Smooth muscle cell (in vitro differentiated cells): Measurements from ENCODE around the gene KCNMB2. TPM values are rescaled to one million over a fixed set of nuclear protein-coding genes. Genes with fewer than 3 reads are reported as not detected.

Experiments
- DNase-seq: peaks from one replicate; lab custom pipeline; 2025; ENCODE audit not compliant: unreplicated experiment; lab: John Stamatoyannopoulos, UW
- H2AFZ ChIP-seq: fragments of 200-600 bp; sonication (generic); 2 replicates; pipeline ENCODE4 v1.6.0; 2016; ENCODE audit warnings: antibody characterized with exemption, low read depth, mild to moderate bottlenecking
- H3F3A ChIP-seq: fragments of 200-600 bp; sonication (generic); 2 replicates; pipeline ENCODE4 v1.6.0; 2017; ENCODE audit warnings: antibody characterized with exemption, low read depth
- H3K27ac ChIP-seq: fragments of 200-600 bp; sonication (generic); 2 replicates; pipeline ENCODE4 v1.5.1; 2016; ENCODE audit warnings: low read depth, mild to moderate bottlenecking
- H3K27me3 ChIP-seq: fragments of 200-600 bp; sonication (generic); 2 replicates; pipeline ENCODE4 v1.6.1; 2016; ENCODE audit warnings: low read depth, mild to moderate bottlenecking
- H3K36me3 ChIP-seq: fragments of 200-600 bp; sonication (generic); 2 replicates; pipeline ENCODE4 v1.5.1; 2016; ENCODE audit warnings: low read depth
- H3K4me1 ChIP-seq: fragments of 200-600 bp; sonication (generic); 2 replicates; pipeline ENCODE4 v1.5.1; 2016; ENCODE audit warnings: low read depth
- H3K4me2 ChIP-seq: fragments of 200-600 bp; sonication (generic); 2 replicates; pipeline ENCODE4 v1.6.0; 2016; ENCODE audit warnings: mild to moderate bottlenecking
- H3K4me3 ChIP-seq: fragments of 200-600 bp; sonication (generic); 2 replicates; pipeline ENCODE4 v1.5.1; 2016; ENCODE audit warnings: mild to moderate bottlenecking
- H3K79me2 ChIP-seq: fragments of 200-600 bp; sonication (generic); 2 replicates; pipeline ENCODE4 v1.6.0; 2016; ENCODE audit warnings: low read depth, mild to moderate bottlenecking
- H3K9ac ChIP-seq: fragments of 200-600 bp; sonication (generic); 2 replicates; pipeline ENCODE4 v1.6.0; 2016; ENCODE audit warnings: low read depth
- H3K9me3 ChIP-seq: fragments of 200-600 bp; sonication (generic); replicated peaks from 2 replicates; pipeline ENCODE4 v1.5.1; 2016; ENCODE audit warnings: low read depth
- H4K20me1 ChIP-seq: fragments of 200-600 bp; sonication (generic); 2 replicates; pipeline ENCODE4 v1.6.0; 2016; ENCODE audit warnings: low read depth
- WGBS: methylation state at CpG from one replicate; pipeline ENCODE4 v1.1.7; 2016; ENCODE audit warnings: low lambda C conversion rate; 5-methylcytosine and 5-hydroxymethylcytosine counted together
- polyA plus RNA-seq: library from polyadenylated mRNA; unstranded; fragments of >200 nt; fragmentation: Nextera tagmentation; extraction: Ambion mirVana; gene quantifications from 2 replicates; pipeline ENCODE4 v1.2.1, GENCODE V29; 2016
- total RNA-seq: library from RNA; depleted of rRNA; stranded (reverse); fragments of >200 nt; gene quantifications from 2 replicates; pipeline ENCODE4 v1.2.3, GENCODE V29; 2014
- TF ChIP-seq, protein P1 (sequence below): fragments of 200-600 bp; sonication (generic); IDR thresholded peaks from 2 replicates; pipeline ENCODE4 v1.5.1; 2017; ENCODE audit warnings: borderline replicate concordance, mild to moderate bottlenecking, antibody characterized with exemption; ENCODE audit not compliant: insufficient read depth, poor library complexity, severe bottlenecking

The KCNMB2 gene
- total and polyA plus RNA-seq, 2 experiments from 2014 or later, result 0.09 TPM; not detected in 1

DNA sequence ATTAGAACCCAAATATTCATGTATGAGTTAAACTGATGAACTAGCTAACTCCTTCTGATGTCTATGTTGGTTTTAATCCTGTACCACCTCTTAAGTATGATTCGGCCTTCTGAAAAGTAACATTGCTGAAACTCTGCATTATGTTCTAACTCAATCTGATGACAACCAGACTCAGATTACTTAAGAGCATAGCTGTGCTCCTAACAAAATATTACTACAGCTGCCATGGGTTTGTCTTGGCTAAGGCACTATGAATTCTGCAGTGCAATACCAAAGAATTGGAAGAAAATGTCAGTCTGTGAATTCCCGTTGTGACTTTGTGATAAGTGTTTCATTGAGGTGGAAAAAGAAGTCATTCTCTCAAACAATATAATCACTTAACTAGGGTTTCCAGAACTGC lies 311.0 kb downstream of the KCNMB2 start:
- H3K4me2 ChIP-seq, result no peak overlapping the region
- no peak overlapping the region for H3K27ac ChIP-seq
- H3K4me3 ChIP-seq, result no peak overlapping the region
- WGBS, result 68% methylated on average over 2 of the region's 2 CpGs
- no peaks in the 10 kb centered on the region for H3K4me1 ChIP-seq
- no peak overlapping the region for H3K9ac ChIP-seq
- H3K36me3 ChIP-seq, result no peaks in the 10 kb centered on the region
- no peaks in the 10 kb centered on the region for H3K9me3 ChIP-seq
- H3F3A ChIP-seq, result no peaks in the 10 kb centered on the region
- no peaks in the 10 kb centered on the region for H3K27me3 ChIP-seq
- H2AFZ ChIP-seq, result no peak overlapping the region
- TF ChIP-seq, protein P1, sequence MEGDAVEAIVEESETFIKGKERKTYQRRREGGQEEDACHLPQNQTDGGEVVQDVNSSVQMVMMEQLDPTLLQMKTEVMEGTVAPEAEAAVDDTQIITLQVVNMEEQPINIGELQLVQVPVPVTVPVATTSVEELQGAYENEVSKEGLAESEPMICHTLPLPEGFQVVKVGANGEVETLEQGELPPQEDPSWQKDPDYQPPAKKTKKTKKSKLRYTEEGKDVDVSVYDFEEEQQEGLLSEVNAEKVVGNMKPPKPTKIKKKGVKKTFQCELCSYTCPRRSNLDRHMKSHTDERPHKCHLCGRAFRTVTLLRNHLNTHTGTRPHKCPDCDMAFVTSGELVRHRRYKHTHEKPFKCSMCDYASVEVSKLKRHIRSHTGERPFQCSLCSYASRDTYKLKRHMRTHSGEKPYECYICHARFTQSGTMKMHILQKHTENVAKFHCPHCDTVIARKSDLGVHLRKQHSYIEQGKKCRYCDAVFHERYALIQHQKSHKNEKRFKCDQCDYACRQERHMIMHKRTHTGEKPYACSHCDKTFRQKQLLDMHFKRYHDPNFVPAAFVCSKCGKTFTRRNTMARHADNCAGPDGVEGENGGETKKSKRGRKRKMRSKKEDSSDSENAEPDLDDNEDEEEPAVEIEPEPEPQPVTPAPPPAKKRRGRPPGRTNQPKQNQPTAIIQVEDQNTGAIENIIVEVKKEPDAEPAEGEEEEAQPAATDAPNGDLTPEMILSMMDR, result no peak
- DNase-seq, result no peak
- no peaks in the 10 kb centered on the region for H4K20me1 ChIP-seq
- no peaks in the 10 kb centered on the region for H3K79me2 ChIP-seq

DNA sequence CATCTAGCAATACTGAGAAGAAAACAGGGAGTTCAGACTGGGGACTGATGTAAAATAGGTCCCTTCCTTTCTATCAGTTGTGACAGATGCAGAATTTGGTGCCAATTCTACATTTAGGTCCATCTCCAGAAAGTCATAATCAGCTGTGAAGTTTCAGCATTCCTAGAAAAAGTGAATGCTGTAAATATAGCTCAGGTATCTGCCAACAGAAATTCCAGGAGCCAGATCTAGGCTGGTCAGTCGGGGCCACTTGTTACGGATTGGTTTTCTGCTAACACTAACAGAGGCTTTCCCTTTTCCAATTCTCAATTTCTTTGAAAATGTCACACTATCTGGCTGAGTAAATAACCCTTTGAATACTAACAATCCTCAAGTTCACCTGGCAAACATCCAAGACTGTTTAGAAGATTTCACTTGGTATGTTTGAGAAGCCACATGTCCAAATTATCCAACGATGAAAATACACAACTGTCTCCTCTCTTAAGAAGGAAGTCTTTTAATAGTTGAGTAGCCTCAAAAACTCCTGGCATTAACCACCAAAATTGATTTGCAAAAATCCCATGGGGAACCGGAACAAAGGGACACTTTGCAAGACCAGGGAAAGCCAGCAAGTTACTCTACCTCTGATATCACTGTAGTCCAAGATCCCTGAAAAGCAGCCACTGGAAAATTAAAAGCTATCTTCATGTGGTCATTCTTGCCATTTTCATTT lies 313.1 kb downstream of the KCNMB2 start:
- Histone ChIP-seq H3K79me2 (no peaks in the 10 kb centered on the region), H3K27me3 (no peaks in the 10 kb centered on the region), H3K9ac (no peak overlapping the region), H4K20me1 (no peaks in the 10 kb centered on the region), H3K4me1 (no peaks in the 10 kb centered on the region), H3K36me3 (no peaks in the 10 kb centered on the region), H3F3A (no peaks in the 10 kb centered on the region), H3K9me3 (no peaks in the 10 kb centered on the region), H2AFZ (no peak overlapping the region), H3K27ac (no peak overlapping the region), H3K4me2 (no peak overlapping the region), H3K4me3 (no peak overlapping the region)
- TF ChIP-seq, protein P1, result no peak
- WGBS, result 30% methylated on average over 4 of the region's 4 CpGs
- DNase-seq, result no peak

- Histone ChIP-seq H3K9me3 (no peaks in the 10 kb centered on the region), H3F3A (no peaks in the 10 kb centered on the region), H3K4me1 (no peaks in the 10 kb centered on the region), H4K20me1 (no peaks in the 10 kb centered on the region), H3K4me3 (no peak overlapping the region), H3K36me3 (no peaks in the 10 kb centered on the region), H2AFZ (no peak overlapping the region), H3K79me2 (no peaks in the 10 kb centered on the region), H3K9ac (no peak overlapping the region), H3K4me2 (no peak overlapping the region), H3K27me3 (no peaks in the 10 kb centered on the region), H3K27ac (no peak overlapping the region)
- DNase-seq, result no peak
- 81% methylated on average over 7 of the region's 8 CpGs for WGBS
- TF ChIP-seq, protein P1, result no peak
Measured at GRCh38 chr3:178850450-178851190, 314.4 kb downstream of the KCNMB2 start.
